Mesenchymal stem cell (in vitro differentiated cells and primary cell): ENCODE measurements around the gene NDUFA8.

Source experiments
- DNase-seq: peaks from one replicate; pipeline ENCODE4 v3.0.0-alpha.2; 2013
- H2AFZ ChIP-seq: one replicate; pipeline ENCODE4 v1.6.1; 2013; ENCODE audit warnings: low read depth, mild to moderate bottlenecking, control low read depth, inconsistent platforms, low read length, moderate library complexity
- H2AK5ac ChIP-seq: 2 replicates; pipeline ENCODE4 v1.6.1; 2013; ENCODE audit warnings: low read length, moderate library complexity, mild to moderate bottlenecking, inconsistent platforms; ENCODE audit not compliant: severe bottlenecking
- H2BK120ac ChIP-seq: one replicate; pipeline ENCODE4 v1.6.1; 2013; ENCODE audit warnings: low read depth, mild to moderate bottlenecking, inconsistent platforms, low read length, moderate library complexity
- H2BK12ac ChIP-seq, 2 experiments: one replicate each; pipeline ENCODE4 v1.6.1; 2013; ENCODE audit warnings: inconsistent platforms in 2 of 2, low read length in 2 of 2, mild to moderate bottlenecking in 2 of 2, moderate library complexity in 2 of 2, control low read depth in 1 of 2
- H2BK15ac ChIP-seq: one replicate; pipeline ENCODE4 v1.6.1; 2013; ENCODE audit warnings: mild to moderate bottlenecking, low read depth, inconsistent platforms; ENCODE audit not compliant: poor library complexity, severe bottlenecking
- H2BK5ac ChIP-seq: 2 replicates; pipeline ENCODE4 v1.6.1; 2013; ENCODE audit warnings: low read depth, mild to moderate bottlenecking, low read length, control low read depth, inconsistent platforms; ENCODE audit not compliant: poor library complexity, severe bottlenecking
- H3K14ac ChIP-seq, 2 experiments: one replicate each; pipeline ENCODE4 v1.6.1; 2013; ENCODE audit warnings: inconsistent platforms in 2 of 2, low read length in 2 of 2, control low read depth in 1 of 2, mild to moderate bottlenecking in 1 of 2, moderate library complexity in 1 of 2
- H3K18ac ChIP-seq, 2 experiments: one replicate each; pipeline ENCODE4 v1.6.1; 2013; ENCODE audit warnings: inconsistent platforms in 2 of 2, low read length in 2 of 2, control low read depth in 1 of 2, low read depth in 1 of 2, mild to moderate bottlenecking in 1 of 2
- H3K23ac ChIP-seq, 2 experiments: one replicate each; pipeline ENCODE4 v1.6.1; 2013; ENCODE audit warnings: inconsistent platforms in 2 of 2, low read length in 2 of 2, mild to moderate bottlenecking in 2 of 2, moderate library complexity in 2 of 2, control low read depth in 1 of 2
- H3K27ac ChIP-seq: 2 replicates; pipeline ENCODE4 v1.5.1; 2013; ENCODE audit warnings: mild to moderate bottlenecking, moderate library complexity, low read length, control low read depth, inconsistent platforms; ENCODE audit not compliant: poor library complexity, severe bottlenecking
- H3K27me3 ChIP-seq, 2 experiments: 2 replicates each; pipeline versions ENCODE4 v1.6.1 to v1.7.0; 2013; ENCODE audit warnings: low read length in 2 of 2, mild to moderate bottlenecking in 2 of 2, moderate library complexity in 2 of 2, control low read depth in 1 of 2, inconsistent platforms in 1 of 2; ENCODE audit not compliant: control insufficient read depth in 1 of 2, insufficient read depth in 1 of 2
- H3K36me3 ChIP-seq, 2 experiments: 2 replicates each; pipeline versions ENCODE4 v1.6.1 to v1.7.0; 2013; ENCODE audit warnings: low read length in 2 of 2, control low read depth in 1 of 2, inconsistent platforms in 1 of 2, low read depth in 1 of 2, mild to moderate bottlenecking in 1 of 2; ENCODE audit not compliant: insufficient read depth in 2 of 2, control insufficient read depth in 1 of 2
- H3K4ac ChIP-seq, 2 experiments: one replicate each; pipeline ENCODE4 v1.6.1; 2013; ENCODE audit warnings: inconsistent platforms in 2 of 2, low read length in 2 of 2, mild to moderate bottlenecking in 2 of 2, moderate library complexity in 2 of 2, control low read depth in 1 of 2, low read depth in 1 of 2
- H3K4me1 ChIP-seq: 2 replicates; pipeline ENCODE4 v1.6.1; 2013; ENCODE audit warnings: low read depth, low read length, control low read depth; ENCODE audit not compliant: control insufficient read depth, insufficient read depth
- H3K4me2 ChIP-seq: 2 replicates; pipeline ENCODE4 v1.6.1; 2013; ENCODE audit warnings: low read length, mild to moderate bottlenecking, inconsistent platforms; ENCODE audit not compliant: poor library complexity, severe bottlenecking
- H3K4me3 ChIP-seq, 2 experiments: 2 replicates each; pipeline versions ENCODE4 v1.5.1 to v1.7.0; 2013; ENCODE audit warnings: low read length in 2 of 2, mild to moderate bottlenecking in 2 of 2, control low read depth in 1 of 2, low read depth in 1 of 2; ENCODE audit not compliant: insufficient read depth in 1 of 2
- H3K79me1 ChIP-seq: replicated peaks from 2 replicates; pipeline ENCODE4 v1.6.1; 2013; ENCODE audit warnings: mild to moderate bottlenecking, control low read depth, low read length, inconsistent platforms; ENCODE audit not compliant: poor library complexity, severe bottlenecking
- H3K9ac ChIP-seq: 2 replicates; pipeline ENCODE4 v1.7.0; 2013; ENCODE audit warnings: mild to moderate bottlenecking, low read length, moderate library complexity
- H3K9me3 ChIP-seq: 2 replicates; pipeline ENCODE4 v1.7.0; 2013; ENCODE audit warnings: mild to moderate bottlenecking, low read length; ENCODE audit not compliant: control insufficient read depth
- H4K8ac ChIP-seq: one replicate; pipeline ENCODE4 v1.6.1; 2013; ENCODE audit warnings: inconsistent platforms, mild to moderate bottlenecking, low read length, moderate library complexity
- H4K91ac ChIP-seq: one replicate; pipeline ENCODE4 v1.6.1; 2013; ENCODE audit warnings: mild to moderate bottlenecking, low read length, inconsistent platforms
- WGBS: methylation state at CpG from one replicate; pipeline ENCODE4 v1.1.7; 2013; ENCODE audit warnings: mixed read lengths; 5-methylcytosine and 5-hydroxymethylcytosine counted together

The NDUFA8 gene

GRCh38 chr9:122128007-122128968 is 31.3 kb downstream of the NDUFA8 start:
- H3K4me2 ChIP-seq = no peak overlapping the region
- H3K18ac ChIP-seq = no peak overlapping the region
- H3K9ac ChIP-seq = no peak overlapping the region
- H3K27ac ChIP-seq = no peak overlapping the region
- no peak overlapping the region for H2BK5ac ChIP-seq
- H3K4ac ChIP-seq = no peak overlapping the region
- no peak for DNase-seq
- H2BK15ac ChIP-seq = no peak overlapping the region
- WGBS = 84% methylated on average over 24 of the region's 24 CpGs
- H3K36me3 ChIP-seq = no peaks in the 10 kb centered on the region
- H4K8ac ChIP-seq = no peak overlapping the region
- no peak overlapping the region for H3K23ac ChIP-seq
- H3K79me1 ChIP-seq = no peaks in the 10 kb centered on the region
- no peaks in the 10 kb centered on the region for H3K9me3 ChIP-seq
- H3K4me3 ChIP-seq = no peak overlapping the region
- peaks cover 27% of the 10 kb centered on the region for H3K4me1 ChIP-seq
- no peak overlapping the region for H4K91ac ChIP-seq
- H2AFZ ChIP-seq = no peak overlapping the region
- no peak overlapping the region for H3K14ac ChIP-seq
- no peak overlapping the region for H2AK5ac ChIP-seq
- no peak overlapping the region for H2BK120ac ChIP-seq
- no peak overlapping the region for H2BK12ac ChIP-seq
- peaks cover 20 to 58% of the 10 kb centered on the region in 2 experiments for H3K27me3 ChIP-seq

GRCh38 chr9:122127396-122127798 is 32.2 kb downstream of the NDUFA8 start:
- H3K4me1 ChIP-seq = peaks cover 27% of the 10 kb centered on the region
- no peak overlapping the region for H2BK12ac ChIP-seq
- peak overlapping the region in 1 of 2 experiments; percentile 58 for H3K4ac ChIP-seq
- H3K18ac ChIP-seq = no peak overlapping the region
- no peak overlapping the region for H4K91ac ChIP-seq
- H2AK5ac ChIP-seq = no peak overlapping the region
- DNase-seq = no peak
- H2BK15ac ChIP-seq = no peak overlapping the region
- H2BK120ac ChIP-seq = no peak overlapping the region
- no peak overlapping the region for H3K4me2 ChIP-seq
- WGBS = 82% methylated on average over 10 of the region's 10 CpGs
- H3K14ac ChIP-seq = no peak overlapping the region
- no peaks in the 10 kb centered on the region for H3K79me1 ChIP-seq
- no peak overlapping the region for H2AFZ ChIP-seq
- H2BK5ac ChIP-seq = no peak overlapping the region
- H3K27ac ChIP-seq = no peak overlapping the region
- no peak overlapping the region for H3K4me3 ChIP-seq
- H4K8ac ChIP-seq = no peak overlapping the region
- H3K9me3 ChIP-seq = no peaks in the 10 kb centered on the region
- H3K9ac ChIP-seq = no peak overlapping the region
- H3K36me3 ChIP-seq = no peaks in the 10 kb centered on the region
- no peak overlapping the region for H3K23ac ChIP-seq
- H3K27me3 ChIP-seq = peaks cover 21 to 50% of the 10 kb centered on the region in 2 experiments

GRCh38 chr9:122126331-122127261 is 33.0 kb downstream of the NDUFA8 start:
- no peak overlapping the region for H3K14ac ChIP-seq
- H3K4ac ChIP-seq = no peak overlapping the region
- H3K4me1 ChIP-seq = peaks cover 25% of the 10 kb centered on the region
- H2BK5ac ChIP-seq = no peak overlapping the region
- peak overlapping the region; percentile 78 for H3K9ac ChIP-seq
- peaks cover 15 to 49% of the 10 kb centered on the region in 2 experiments for H3K27me3 ChIP-seq
- no peaks in the 10 kb centered on the region for H3K79me1 ChIP-seq
- H2BK120ac ChIP-seq = no peak overlapping the region
- no peaks in the 10 kb centered on the region for H3K36me3 ChIP-seq
- DNase-seq = peak; percentile 52
- H3K18ac ChIP-seq = peak overlapping the region in 1 of 2 experiments; percentile 25
- no peak overlapping the region for H4K8ac ChIP-seq
- no peak overlapping the region for H3K27ac ChIP-seq
- no peak overlapping the region for H2AK5ac ChIP-seq
- 9% methylated on average over 53 of the region's 64 CpGs for WGBS
- no peak overlapping the region for H2BK15ac ChIP-seq
- H3K4me3 ChIP-seq = peak overlapping the region; percentile 41 to 68
- H2BK12ac ChIP-seq = peak overlapping the region in 1 of 2 experiments; percentile 70
- peak overlapping the region; percentile 72 for H2AFZ ChIP-seq
- H4K91ac ChIP-seq = no peak overlapping the region
- H3K4me2 ChIP-seq = peak overlapping the region; percentile 93
- H3K9me3 ChIP-seq = no peaks in the 10 kb centered on the region
- H3K23ac ChIP-seq = no peak overlapping the region
